Suppressor macrophage (primary cell): ENCODE data around the gene COL20A1.

Experiments used
- DNase-seq, 4 experiments: peaks; one replicate each; pipeline ENCODE4 v3.0.0-alpha.2; 2020 to 2022

COL20A1 gene

GRCh38 chr20:63350597-63351325, 57.8 kb downstream of the COL20A1 start:
- no peak for DNase-seq

- no peak for DNase-seq
Observed at GRCh38 chr20:63351326-63351700, 58.3 kb downstream of the COL20A1 start.

DNA sequence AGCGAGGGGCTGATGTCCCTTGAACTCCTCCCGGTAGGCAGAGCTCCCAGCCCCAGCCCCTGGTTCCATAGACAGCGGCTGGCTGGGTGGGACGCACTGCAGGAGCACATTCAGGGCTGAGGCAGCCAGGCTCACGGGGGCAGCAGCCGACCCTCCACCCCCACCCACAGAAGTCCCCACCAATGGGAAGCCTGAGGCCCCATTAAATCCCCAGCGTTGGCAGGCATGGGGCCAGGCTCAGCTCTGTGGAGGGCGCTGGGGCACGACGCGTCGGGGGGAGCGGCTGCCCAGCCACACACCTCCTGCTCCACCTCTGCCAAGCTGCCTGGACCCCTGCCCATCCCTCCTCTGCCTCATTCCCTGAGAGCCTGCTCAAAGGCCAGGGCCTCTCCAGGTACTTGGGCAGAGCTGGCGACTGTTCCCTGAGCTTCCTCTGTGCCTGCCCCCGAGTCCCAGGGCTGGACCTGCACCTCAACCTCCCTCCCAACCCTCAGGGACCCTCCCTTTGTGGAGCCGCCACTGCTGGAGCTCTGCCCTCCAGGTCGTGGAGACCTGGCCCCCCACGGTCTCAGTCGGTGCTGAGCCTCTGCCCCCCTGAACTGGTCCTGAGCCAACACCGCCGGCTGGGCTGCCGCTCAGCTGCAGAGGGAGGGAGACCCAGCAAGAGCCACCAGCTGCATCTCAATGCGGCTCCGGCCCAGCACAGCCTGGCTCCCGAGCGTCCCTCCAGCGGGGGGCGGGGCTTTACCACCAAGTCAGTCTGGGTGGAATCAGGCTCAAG, 59.0 kb downstream of the COL20A1 start:
- DNase-seq, result no peak

DNA sequence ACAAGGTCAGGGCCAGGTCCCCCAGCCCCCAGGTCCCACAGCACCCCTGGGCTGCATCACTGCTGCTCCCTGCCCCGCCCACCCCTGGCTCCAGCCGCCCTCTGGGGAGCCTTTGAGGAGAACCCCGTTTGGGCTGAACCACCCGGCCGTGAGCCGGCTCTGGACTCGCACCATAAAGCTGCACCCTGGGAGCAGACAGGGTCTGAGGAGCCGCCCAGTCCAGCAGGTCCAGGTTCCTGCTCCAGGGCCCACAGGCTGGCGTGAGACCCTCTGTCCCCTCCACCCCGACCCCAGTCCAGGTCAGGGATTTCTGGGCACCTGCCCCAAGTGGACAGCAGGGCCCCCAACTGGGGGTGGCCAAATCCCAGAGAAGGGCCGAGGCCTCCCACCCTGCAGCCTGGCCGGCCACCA, 59.8 kb downstream of the COL20A1 start:
- no peak for DNase-seq

DNA sequence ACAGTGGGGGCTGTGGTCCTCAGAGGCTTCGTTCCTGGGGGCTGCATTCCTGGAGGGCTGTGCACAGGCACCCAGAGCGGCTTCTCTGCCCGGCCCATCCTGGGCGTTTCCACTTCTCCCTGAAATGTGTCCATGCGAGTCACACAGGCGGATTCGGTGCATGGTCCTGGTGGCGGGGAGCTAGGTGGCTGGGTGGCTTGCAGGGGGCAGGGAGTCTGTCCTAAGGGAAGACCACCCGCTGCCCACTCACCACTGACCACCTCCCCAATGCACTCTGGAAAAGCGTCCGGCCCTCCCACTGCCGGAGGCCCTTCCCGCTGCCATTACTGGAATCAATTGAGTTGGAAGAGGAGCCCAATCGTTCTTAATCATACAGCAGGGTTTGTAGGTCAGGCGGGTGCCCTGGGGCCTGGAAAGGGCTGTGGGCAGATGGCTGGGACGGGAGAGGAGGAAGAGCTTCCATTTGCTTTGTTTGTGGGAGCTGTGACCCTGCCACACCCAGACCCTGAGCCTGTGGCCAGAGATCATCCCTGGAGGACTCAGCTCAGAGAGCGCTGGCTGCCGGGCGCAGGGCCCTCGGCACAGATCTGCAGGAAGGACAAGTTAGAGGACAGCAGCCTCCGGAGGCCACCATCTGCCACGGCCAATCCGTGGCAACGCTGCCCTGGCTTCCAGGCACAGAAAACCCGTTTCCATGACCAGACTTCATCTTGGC, 61.8 kb downstream of the COL20A1 start:
- DNase-seq, result no peak

- no peak for DNase-seq
Observed at GRCh38 chr20:63355781-63356295, 62.9 kb downstream of the COL20A1 start.

DNA sequence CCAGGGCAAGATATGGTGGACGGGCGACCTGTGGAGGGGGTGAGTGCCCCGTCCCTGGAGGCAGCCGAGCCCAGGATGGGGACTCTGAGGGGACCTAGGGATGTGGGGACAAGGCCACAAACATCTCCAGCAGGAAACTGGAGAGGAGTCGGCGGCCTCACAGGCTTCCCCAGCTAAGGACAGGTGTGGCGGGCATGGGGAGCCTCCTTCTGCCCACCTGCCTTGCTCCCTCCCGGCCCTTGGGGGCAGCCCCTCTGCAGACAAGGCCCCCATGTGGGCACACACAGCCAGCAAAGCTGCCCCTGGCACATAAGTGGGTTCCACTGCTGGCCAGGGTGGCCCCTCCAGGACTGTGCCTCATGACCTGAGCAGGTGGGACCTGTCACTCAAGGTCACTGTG, 63.5 kb downstream of the COL20A1 start:
- no peak for DNase-seq

- no peak for DNase-seq
Observed at GRCh38 chr20:63356931-63357879, 64.2 kb downstream of the COL20A1 start.

DNA sequence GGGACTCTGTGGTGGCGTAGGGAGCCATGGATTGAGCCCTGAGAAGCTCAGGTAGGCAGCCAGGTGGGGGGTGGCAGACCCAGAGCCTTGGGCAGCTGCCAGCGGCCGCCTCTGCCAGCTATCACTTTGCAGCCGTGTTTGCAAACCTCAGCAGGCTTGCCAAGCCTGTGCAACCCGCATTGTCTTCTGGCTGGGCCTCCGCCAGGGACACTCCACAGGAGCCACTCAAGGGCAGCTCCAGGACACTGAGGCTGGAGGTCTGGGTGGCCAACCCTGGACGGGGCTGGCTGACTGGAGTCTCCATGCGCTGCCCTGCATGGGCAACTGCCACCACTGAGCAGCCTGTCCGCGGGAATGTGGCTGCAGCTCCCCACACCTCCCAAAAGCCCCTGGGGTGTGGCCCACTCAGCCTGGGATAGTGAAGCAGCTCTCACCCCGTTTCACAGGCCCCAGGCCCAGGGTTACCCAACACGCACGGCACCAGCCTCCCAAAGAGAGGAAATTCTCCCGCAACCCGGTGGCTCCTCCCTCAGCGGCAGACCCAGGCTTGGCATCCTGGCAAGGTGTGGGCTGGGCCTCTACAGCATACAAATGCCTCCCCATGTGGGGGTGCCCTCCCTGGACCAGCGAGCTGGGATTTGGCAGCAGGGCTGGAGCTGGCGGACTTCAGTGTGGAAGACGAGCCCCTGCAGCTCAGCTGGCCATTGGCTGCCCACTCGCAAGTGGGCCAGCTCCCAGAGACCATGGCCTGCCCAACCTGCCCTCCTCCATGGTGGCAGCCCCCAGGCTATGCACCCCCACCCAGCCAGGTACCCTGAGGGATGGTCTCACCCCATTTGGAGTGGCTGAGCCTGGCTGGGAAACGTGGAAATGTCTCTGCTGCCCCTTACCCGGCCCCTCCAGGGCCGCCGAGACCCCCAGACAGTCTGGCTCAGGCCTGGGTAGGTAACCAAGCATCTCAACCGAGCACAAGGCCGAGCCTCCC, 65.2 kb downstream of the COL20A1 start:
- no peak for DNase-seq

DNA sequence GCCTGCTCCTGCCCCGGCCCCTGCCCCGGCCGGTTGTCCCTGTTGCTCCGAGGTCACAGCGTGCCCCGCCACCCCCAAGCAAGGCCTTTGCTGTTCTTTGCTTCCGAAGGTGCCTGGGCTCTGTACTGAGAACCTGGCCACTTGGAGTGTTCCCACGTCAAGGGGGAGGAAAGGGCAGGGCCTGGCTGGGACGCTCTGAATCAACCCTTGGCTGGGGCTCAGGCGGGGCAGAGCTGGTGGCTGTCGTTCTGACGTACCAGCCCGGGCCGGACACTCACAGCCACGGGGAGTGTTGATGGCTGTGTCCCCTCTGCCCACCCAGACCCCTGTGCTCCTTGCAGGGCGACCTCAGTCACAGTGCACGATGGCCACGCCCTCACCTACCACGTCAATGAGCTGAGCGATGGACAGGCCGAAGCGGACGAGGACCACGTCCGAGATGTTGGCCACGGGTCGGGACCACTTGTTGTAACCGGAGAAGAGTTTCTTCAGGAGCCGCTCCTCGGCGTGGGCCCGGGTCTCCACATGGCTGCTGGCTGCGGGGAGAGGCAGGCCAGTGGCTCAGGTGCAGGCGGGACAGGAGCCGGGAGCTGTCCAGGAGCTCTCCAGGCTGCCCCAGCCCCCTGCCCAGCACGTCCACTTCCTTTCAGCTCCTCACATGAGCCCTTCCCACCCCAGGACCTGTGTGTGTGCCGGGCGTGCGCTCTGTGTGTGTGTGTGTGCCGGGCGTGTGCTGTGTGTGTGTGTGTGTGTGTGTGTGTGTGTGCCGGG, 66.4 kb downstream of the COL20A1 start:
- DNase-seq, result no peak

- DNase-seq, result no peak
Observed at GRCh38 chr20:63359937-63360849, 67.2 kb downstream of the COL20A1 start.

- no peak for DNase-seq
Observed at GRCh38 chr20:63360850-63361518, 68.0 kb downstream of the COL20A1 start, which contains the start of gene CHRNA4. CHRNA4 (minus strand) TSS chr20:63361349; CDS start chr20:63361165, 184 bp downstream.

GRCh38 chr20:63361519-63362435, 68.8 kb downstream of the COL20A1 start:
- DNase-seq, result no peak

GRCh38 chr20:63362436-63363009, 69.5 kb downstream of the COL20A1 start:
- DNase-seq, result no peak

- no peak for DNase-seq
Observed at GRCh38 chr20:63363013-63363957, 70.3 kb downstream of the COL20A1 start.
